ENCODE measurements around the gene GPT2.
A peak's percentile ranks its signal among the peaks of the same experiment; 100 is the strongest.

The GPT2 gene

GRCh38 chr16:46974352-46974751 is 90.2 kb downstream of the GPT2 start:
- H3K36me3 ChIP-seq (ENCODE audit: control insufficient read depth in 5 of 5, insufficient read depth in 5 of 5, low read length in 5 of 5), result peaks cover 0 to 13% (median 2%) of the 10 kb centered on the region in 5 donors
- no peaks in the 10 kb centered on the region for H3K9me3 ChIP-seq (ENCODE audit: control insufficient read depth in 5 of 5, low read length in 5 of 5)
- H3K4me3 ChIP-seq (ENCODE audit: low read depth in 1 of 5, low read length in 5 of 5), result peak overlapping the region in 4 of 5 donors; percentile 67 to 91 (median 86)
- peak overlapping the region in 4 of 5 donors; percentile 88 to 96 (median 95) for H3K9ac ChIP-seq (ENCODE audit: low read length in 5 of 5)
- no peaks in the 10 kb centered on the region for H3K27me3 ChIP-seq (ENCODE audit: control insufficient read depth in 5 of 5, insufficient read depth in 4 of 5, low read length in 5 of 5)
- H3K4me1 ChIP-seq (ENCODE audit: control insufficient read depth in 5 of 5, insufficient read depth in 5 of 5, low read length in 5 of 5), result peaks cover 4 to 30% (median 24%) of the 10 kb centered on the region in 5 donors
- peak overlapping the region; percentile 95 for H3K27ac ChIP-seq (ENCODE audit: low read depth, low read length)

GRCh38 chr16:46975165-46975564 is 91.0 kb downstream of the GPT2 start:
- Histone ChIP-seq H3K9ac (ENCODE audit: low read length in 5 of 5) (no peak overlapping the region), H3K27ac (ENCODE audit: low read depth, low read length) (no peak overlapping the region), H3K4me1 (ENCODE audit: control insufficient read depth in 5 of 5, insufficient read depth in 5 of 5, low read length in 5 of 5) (peaks cover 4 to 27% (median 21%) of the 10 kb centered on the region in 5 donors), H3K27me3 (ENCODE audit: control insufficient read depth in 5 of 5, insufficient read depth in 4 of 5, low read length in 5 of 5) (no peaks in the 10 kb centered on the region), H3K4me3 (ENCODE audit: low read depth in 1 of 5, low read length in 5 of 5) (no peak overlapping the region), H3K36me3 (ENCODE audit: control insufficient read depth in 5 of 5, insufficient read depth in 5 of 5, low read length in 5 of 5) (peaks cover 0 to 9% (median 0%) of the 10 kb centered on the region in 5 donors), H3K9me3 (ENCODE audit: control insufficient read depth in 5 of 5, low read length in 5 of 5) (no peaks in the 10 kb centered on the region)

- Histone ChIP-seq H3K4me1 (ENCODE audit: control insufficient read depth in 5 of 5, insufficient read depth in 5 of 5, low read length in 5 of 5) (peaks cover 4 to 27% (median 20%) of the 10 kb centered on the region in 5 donors), H3K9me3 (ENCODE audit: control insufficient read depth in 5 of 5, low read length in 5 of 5) (no peaks in the 10 kb centered on the region), H3K4me3 (ENCODE audit: low read depth in 1 of 5, low read length in 5 of 5) (no peak overlapping the region), H3K27me3 (ENCODE audit: control insufficient read depth in 5 of 5, insufficient read depth in 4 of 5, low read length in 5 of 5) (no peaks in the 10 kb centered on the region), H3K9ac (ENCODE audit: low read length in 5 of 5) (no peak overlapping the region), H3K27ac (ENCODE audit: low read depth, low read length) (no peak overlapping the region), H3K36me3 (ENCODE audit: control insufficient read depth in 5 of 5, insufficient read depth in 5 of 5, low read length in 5 of 5) (peaks cover 0 to 3% (median 0%) of the 10 kb centered on the region in 5 donors)
Observed at GRCh38 chr16:46975908-46976470, 91.8 kb downstream of the GPT2 start.

- Histone ChIP-seq H3K4me1 (ENCODE audit: control insufficient read depth in 5 of 5, insufficient read depth in 5 of 5, low read length in 5 of 5) (peaks cover 4 to 25% (median 19%) of the 10 kb centered on the region in 5 donors), H3K9me3 (ENCODE audit: control insufficient read depth in 5 of 5, low read length in 5 of 5) (no peaks in the 10 kb centered on the region), H3K4me3 (ENCODE audit: low read depth in 1 of 5, low read length in 5 of 5) (no peak overlapping the region), H3K9ac (ENCODE audit: low read length in 5 of 5) (no peak overlapping the region), H3K27ac (ENCODE audit: low read depth, low read length) (no peak overlapping the region), H3K36me3 (ENCODE audit: control insufficient read depth in 5 of 5, insufficient read depth in 5 of 5, low read length in 5 of 5) (no peaks in the 10 kb centered on the region), H3K27me3 (ENCODE audit: control insufficient read depth in 5 of 5, insufficient read depth in 4 of 5, low read length in 5 of 5) (no peaks in the 10 kb centered on the region)
Observed at GRCh38 chr16:46976550-46976949, 92.4 kb downstream of the GPT2 start.
